Measurements from ENCODE around the gene FNBP1.

The FNBP1 gene

GRCh38 chr9:129875181-129875611 is 167.8 kb downstream of the FNBP1 start:
- no peak for DNase-seq (ENCODE audit: low read depth)

- DNase-seq (ENCODE audit: low read depth): no peak
Measured at GRCh38 chr9:129874261-129875101, 168.5 kb downstream of the FNBP1 start.

GRCh38 chr9:129873563-129874190 is 169.3 kb downstream of the FNBP1 start:
- no peak for DNase-seq (ENCODE audit: low read depth)

GRCh38 chr9:129871046-129871445 is 171.9 kb downstream of the FNBP1 start:
- DNase-seq (ENCODE audit: low read depth): no peak

GRCh38 chr9:129869585-129870501 is 173.1 kb downstream of the FNBP1 start:
- DNase-seq (ENCODE audit: low read depth): no peak

- no peak for DNase-seq (ENCODE audit: low read depth)
Measured at GRCh38 chr9:129868872-129869486, 174.0 kb downstream of the FNBP1 start.

GRCh38 chr9:129868023-129868871 is 174.7 kb downstream of the FNBP1 start:
- no peak for DNase-seq (ENCODE audit: low read depth)

GRCh38 chr9:129867136-129868022 is 175.6 kb downstream of the FNBP1 start:
- no peak for DNase-seq (ENCODE audit: low read depth)

- DNase-seq (ENCODE audit: low read depth): no peak
Measured at GRCh38 chr9:129866394-129867135, 176.4 kb downstream of the FNBP1 start.

GRCh38 chr9:129865668-129866320 is 177.2 kb downstream of the FNBP1 start:
- DNase-seq (ENCODE audit: low read depth): no peak

GRCh38 chr9:129864991-129865647 is 177.9 kb downstream of the FNBP1 start:
- no peak for DNase-seq (ENCODE audit: low read depth)

GRCh38 chr9:129863059-129863690 is 179.8 kb downstream of the FNBP1 start:
- DNase-seq (ENCODE audit: low read depth): no peak

- DNase-seq (ENCODE audit: low read depth): no peak
Measured at GRCh38 chr9:129861447-129861827, 181.6 kb downstream of the FNBP1 start.

GRCh38 chr9:129860653-129861446 is 182.1 kb downstream of the FNBP1 start:
- DNase-seq (ENCODE audit: low read depth): no peak

GRCh38 chr9:129858167-129858962 is 184.6 kb downstream of the FNBP1 start:
- DNase-seq (ENCODE audit: low read depth): no peak

GRCh38 chr9:129857207-129857606 is 185.8 kb downstream of the FNBP1 start:
- no peak for DNase-seq (ENCODE audit: low read depth)
